ENCODE data around the gene POMGNT1.

POMGNT1 gene

DNA sequence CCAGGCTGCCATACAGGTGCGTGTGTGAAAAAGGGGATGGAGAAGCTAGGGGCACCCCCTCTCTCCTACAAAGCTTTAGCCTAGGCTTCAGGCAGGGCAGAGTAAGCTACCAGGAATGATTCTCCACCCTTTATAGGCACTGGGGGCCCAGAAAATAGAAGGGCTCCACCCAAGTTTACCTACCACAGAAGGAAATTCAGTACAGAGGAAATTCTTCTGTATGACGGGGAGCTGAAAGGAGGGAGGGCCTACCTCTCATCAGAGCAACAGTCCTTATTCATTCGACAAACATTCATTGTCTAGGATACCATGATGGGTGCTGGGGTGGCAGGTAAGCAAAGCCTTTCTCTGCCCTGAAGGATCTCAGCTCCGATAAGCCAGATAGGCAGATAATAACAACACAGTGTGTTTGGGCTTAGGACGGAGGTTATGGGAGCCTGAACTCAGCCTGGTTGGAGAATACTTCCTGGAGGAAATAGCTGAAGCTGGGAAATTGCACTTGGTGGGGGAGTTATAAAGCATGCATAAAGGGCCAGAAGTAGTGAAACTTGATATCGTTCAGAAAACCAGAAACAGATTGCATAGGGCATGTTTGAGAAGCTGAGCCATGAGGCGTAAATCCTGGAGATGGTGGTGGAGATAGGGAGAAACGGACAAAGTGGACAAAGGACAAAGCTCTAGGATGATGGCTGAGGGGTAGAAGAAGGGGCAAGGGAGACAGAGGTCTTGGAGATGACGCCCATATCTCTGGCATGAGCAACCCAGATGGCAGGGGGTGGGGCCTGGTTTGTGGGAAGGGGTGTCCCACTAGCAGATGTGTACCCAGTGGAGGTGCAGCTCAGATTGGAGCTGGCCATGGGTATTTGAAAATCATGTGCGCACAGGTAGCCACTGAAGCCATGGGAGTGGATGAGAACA lies 16.6 kb downstream of the POMGNT1 start:
- no peaks in the 10 kb centered on the region for H3K9me3 ChIP-seq (ENCODE audit: control insufficient read depth, insufficient read depth, low read depth, low read length)
- no peak overlapping the region for H3K27ac ChIP-seq (ENCODE audit: low read depth, low read length)
- no peaks in the 10 kb centered on the region for H3K36me3 ChIP-seq (ENCODE audit: control insufficient read depth, insufficient read depth, low read length)
- H3K4me3 ChIP-seq (ENCODE audit: low read depth, low read length), result no peak overlapping the region
- peaks cover 11% of the 10 kb centered on the region; the same call in 1 of the 2 replicates for H3K4me1 ChIP-seq (ENCODE audit: control insufficient read depth, insufficient read depth, low read length)
- H3K9ac ChIP-seq (ENCODE audit: low read length), result no peak overlapping the region
- H3K27me3 ChIP-seq (ENCODE audit: control insufficient read depth, insufficient read depth, low read length), result peaks cover 5% of the 10 kb centered on the region; the same call in 1 of the 2 replicates

DNA sequence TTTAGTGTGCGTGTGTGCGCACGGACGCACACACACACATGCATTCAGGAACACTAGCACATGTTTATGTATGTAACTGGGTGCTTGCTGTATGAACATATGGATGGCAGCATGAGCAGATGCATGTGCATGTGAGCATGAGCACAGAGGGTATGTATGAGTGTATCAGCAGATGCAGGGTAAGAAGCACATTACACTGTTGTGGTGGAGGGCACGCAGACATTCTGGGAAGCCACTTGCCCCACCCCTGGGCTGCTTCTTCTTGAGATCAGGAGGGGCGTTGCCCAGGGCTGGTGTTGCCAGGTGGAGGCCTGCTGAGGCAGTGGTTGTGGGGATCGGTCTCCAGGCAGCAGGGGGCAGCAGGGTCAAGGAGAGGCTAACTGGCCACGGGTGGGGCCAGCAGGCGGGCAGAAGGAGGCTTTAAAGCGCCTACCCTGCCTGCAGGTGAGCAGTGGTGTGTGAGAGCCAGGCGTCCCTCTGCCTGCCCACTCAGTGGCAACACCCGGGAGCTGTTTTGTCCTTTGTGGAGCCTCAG lies 18.1 kb downstream of the POMGNT1 start:
- Histone ChIP-seq H3K9ac (ENCODE audit: low read length) (no peak overlapping the region), H3K27me3 (ENCODE audit: control insufficient read depth, insufficient read depth, low read length) (peaks cover 5% of the 10 kb centered on the region; the same call in 1 of the 2 replicates), H3K4me1 (ENCODE audit: control insufficient read depth, insufficient read depth, low read length) (peaks cover 16% of the 10 kb centered on the region; the same call in 1 of the 2 replicates), H3K9me3 (ENCODE audit: control insufficient read depth, insufficient read depth, low read depth, low read length) (no peaks in the 10 kb centered on the region), H3K4me3 (ENCODE audit: low read depth, low read length) (no peak overlapping the region), H3K27ac (ENCODE audit: low read depth, low read length) (no peak overlapping the region), H3K36me3 (ENCODE audit: control insufficient read depth, insufficient read depth, low read length) (no peaks in the 10 kb centered on the region)

DNA sequence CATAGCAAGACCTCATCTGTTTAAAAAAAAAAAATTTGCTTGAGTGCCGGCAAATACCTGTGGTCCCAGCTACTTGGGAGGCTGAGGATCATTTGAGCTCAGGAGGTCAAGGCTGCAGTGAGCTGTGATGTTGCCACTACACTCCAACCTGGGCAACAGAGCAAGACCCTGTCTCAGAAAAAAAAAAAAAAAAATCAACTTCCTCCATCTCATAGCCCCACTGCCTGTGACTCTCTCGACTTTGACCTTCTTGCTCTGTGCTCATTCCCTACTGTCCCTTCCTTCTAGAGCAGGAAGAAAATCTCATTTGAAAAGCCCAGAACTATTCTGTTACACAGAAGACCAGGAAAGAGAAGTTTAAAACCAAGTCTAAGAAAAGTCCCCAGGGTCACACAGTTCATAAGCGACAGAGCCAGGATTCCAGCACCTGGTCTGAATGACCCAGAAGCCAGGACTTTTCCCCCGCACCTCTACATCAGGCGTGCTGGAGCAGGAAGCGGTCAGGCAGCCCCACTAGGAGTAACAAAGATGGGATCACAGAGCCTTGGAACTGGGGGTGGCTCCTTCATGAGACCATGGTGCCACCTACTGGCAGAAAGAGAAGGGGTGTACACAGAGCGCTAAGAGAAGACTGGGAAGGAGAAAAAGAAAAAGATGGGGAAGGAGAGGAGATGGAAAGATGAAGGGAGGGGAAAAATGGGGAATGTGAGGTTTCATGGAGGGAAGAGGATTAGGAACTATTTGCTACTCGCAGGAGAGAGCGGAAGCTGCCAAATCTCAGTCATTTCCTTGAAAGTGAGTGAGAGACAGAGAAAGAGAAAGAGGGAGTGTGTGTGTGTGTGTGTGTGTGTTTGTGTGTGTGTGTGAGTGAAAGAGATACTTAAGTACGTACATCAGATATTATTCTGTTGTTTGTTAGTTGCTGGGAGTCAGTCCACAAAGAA lies 18.8 kb downstream of the POMGNT1 start:
- H3K9me3 ChIP-seq (ENCODE audit: control insufficient read depth, insufficient read depth, low read depth, low read length), result no peaks in the 10 kb centered on the region
- H3K4me1 ChIP-seq (ENCODE audit: control insufficient read depth, insufficient read depth, low read length), result peaks cover 23% of the 10 kb centered on the region
- no peak overlapping the region for H3K4me3 ChIP-seq (ENCODE audit: low read depth, low read length)
- no peaks in the 10 kb centered on the region for H3K36me3 ChIP-seq (ENCODE audit: control insufficient read depth, insufficient read depth, low read length)
- H3K27me3 ChIP-seq (ENCODE audit: control insufficient read depth, insufficient read depth, low read length), result peaks cover 5% of the 10 kb centered on the region; the same call in 1 of the 2 replicates
- H3K9ac ChIP-seq (ENCODE audit: low read length), result no peak overlapping the region
- no peak overlapping the region for H3K27ac ChIP-seq (ENCODE audit: low read depth, low read length)

DNA sequence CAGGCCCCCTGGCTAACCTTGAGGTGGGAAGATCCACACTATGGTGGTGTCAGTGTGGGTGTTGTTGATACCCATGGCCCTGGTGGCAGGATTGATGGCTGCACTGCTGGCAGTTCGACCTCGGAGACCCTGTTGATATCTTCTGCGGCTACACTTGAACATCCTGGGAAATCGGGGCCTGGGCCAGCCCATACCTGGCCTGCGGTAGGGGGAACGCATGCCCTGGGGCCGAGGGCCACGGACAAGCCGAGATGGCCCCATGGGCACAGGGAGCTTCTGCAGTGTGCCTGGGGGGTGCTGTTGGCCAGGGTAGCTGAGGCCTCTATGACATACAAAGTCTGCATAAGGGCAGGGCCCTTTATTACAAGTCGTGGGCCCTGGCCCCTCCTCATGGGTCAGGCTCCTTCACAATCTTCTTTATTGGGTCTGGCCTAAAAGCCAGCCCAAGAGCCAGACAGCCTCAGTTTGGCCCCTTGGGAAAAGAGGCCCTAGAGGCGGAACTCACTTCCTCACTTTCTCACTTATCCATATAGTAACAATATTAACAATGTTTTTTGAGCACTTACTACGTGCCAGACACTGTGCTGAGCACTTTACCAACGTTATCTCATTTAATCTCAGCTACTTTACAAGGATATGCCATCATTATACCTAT lies 21.9 kb downstream of the POMGNT1 start, which contains the start of gene P3R3URF:
Gene P3R3URF, minus strand, starts transcription at position 278 of the 655 bp plus-strand sequence. Its CDS starts 17 bp downstream, at position 261.
- Histone ChIP-seq H3K4me3 (ENCODE audit: low read depth, low read length) (no peak within 1 kb of the TSS), H3K27ac (ENCODE audit: low read depth, low read length) (no peak within 1 kb of the TSS), H3K4me1 (ENCODE audit: control insufficient read depth, insufficient read depth, low read length) (peaks cover 39% of the 10 kb centered on the region), H3K36me3 (ENCODE audit: control insufficient read depth, insufficient read depth, low read length) (no peaks in the 10 kb centered on the region), H3K9me3 (ENCODE audit: control insufficient read depth, insufficient read depth, low read depth, low read length) (no peaks in the 10 kb centered on the region), H3K27me3 (ENCODE audit: control insufficient read depth, insufficient read depth, low read length) (peaks cover 3% of the 10 kb centered on the region; the same call in 1 of the 2 replicates), H3K9ac (ENCODE audit: low read length) (no peak within 1 kb of the TSS)

DNA sequence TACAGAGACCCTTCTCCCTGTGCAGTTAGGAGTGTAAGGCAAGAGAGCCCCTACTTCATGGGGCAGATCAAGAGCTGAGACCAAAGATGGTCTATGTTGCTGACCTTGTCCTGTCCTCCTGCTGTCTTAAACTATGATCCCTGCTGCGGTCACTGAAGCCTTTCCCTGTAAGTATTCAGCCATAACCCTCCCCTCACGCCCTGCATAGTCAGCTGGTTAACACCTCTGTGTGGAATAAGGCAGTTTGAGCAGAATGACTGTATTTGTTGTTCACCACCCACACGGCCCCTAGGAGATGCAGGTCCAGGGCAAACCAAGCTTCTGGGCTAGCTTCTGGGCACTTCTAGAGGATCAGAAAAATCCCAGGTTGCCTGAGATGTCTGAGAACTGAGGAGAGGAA lies 23.0 kb downstream of the POMGNT1 start:
- Histone ChIP-seq H3K4me3 (ENCODE audit: low read depth, low read length) (no peak overlapping the region), H3K9ac (ENCODE audit: low read length) (no peak overlapping the region), H3K9me3 (ENCODE audit: control insufficient read depth, insufficient read depth, low read depth, low read length) (no peaks in the 10 kb centered on the region), H3K27ac (ENCODE audit: low read depth, low read length) (no peak overlapping the region), H3K36me3 (ENCODE audit: control insufficient read depth, insufficient read depth, low read length) (no peaks in the 10 kb centered on the region), H3K27me3 (ENCODE audit: control insufficient read depth, insufficient read depth, low read length) (no peaks in the 10 kb centered on the region), H3K4me1 (ENCODE audit: control insufficient read depth, insufficient read depth, low read length) (peaks cover 42% of the 10 kb centered on the region)

DNA sequence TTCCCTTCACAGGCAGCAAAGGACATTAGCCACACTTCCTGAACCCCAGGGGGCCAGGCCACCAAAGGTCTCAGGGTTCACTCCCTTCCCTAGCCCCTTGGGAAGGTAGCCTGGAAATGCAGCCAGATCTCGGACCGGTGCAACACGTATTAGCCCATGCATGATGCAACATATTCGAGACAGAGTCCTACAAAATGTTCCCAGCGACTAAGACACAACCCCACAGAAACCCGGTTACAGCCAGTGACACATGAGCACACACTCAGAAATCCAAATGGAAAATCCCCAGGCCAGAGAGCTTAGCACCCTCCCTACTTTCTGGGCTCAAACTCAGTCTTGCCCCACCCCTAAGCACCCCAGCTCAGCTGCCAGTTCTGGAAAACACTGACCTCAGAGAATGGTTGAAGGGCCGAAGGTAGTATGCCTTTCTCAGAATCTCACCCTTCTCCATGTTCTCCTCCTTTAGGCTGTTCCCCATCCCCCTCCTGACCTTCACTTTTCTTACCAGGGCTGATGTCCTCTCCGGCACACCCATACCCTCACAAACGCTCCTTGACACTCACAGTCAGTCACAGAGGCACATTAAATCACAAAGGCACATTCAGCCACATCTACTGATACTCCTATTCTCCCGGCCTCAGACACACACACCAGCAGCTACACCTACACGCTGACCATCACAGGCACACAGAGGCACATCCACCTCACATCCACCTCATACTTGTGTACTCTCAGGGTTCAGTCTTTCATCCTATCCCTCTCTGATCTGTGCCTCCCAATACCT lies 23.6 kb downstream of the POMGNT1 start, which contains the start of gene TSPAN1:
Gene TSPAN1, plus strand, starts transcription at position 640 of the 784 bp plus-strand sequence. CDS start 6,021 bp downstream, outside the sequence.
- no peak within 1 kb of the TSS for H3K27ac ChIP-seq (ENCODE audit: low read depth, low read length)
- no peaks in the 10 kb centered on the region for H3K9me3 ChIP-seq (ENCODE audit: control insufficient read depth, insufficient read depth, low read depth, low read length)
- H3K36me3 ChIP-seq (ENCODE audit: control insufficient read depth, insufficient read depth, low read length), result no peaks in the 10 kb centered on the region
- no peak within 1 kb of the TSS for H3K9ac ChIP-seq (ENCODE audit: low read length)
- H3K4me3 ChIP-seq (ENCODE audit: low read depth, low read length), result no peak within 1 kb of the TSS
- peaks cover 39% of the 10 kb centered on the region for H3K4me1 ChIP-seq (ENCODE audit: control insufficient read depth, insufficient read depth, low read length)
- H3K27me3 ChIP-seq (ENCODE audit: control insufficient read depth, insufficient read depth, low read length), result no peaks in the 10 kb centered on the region

DNA sequence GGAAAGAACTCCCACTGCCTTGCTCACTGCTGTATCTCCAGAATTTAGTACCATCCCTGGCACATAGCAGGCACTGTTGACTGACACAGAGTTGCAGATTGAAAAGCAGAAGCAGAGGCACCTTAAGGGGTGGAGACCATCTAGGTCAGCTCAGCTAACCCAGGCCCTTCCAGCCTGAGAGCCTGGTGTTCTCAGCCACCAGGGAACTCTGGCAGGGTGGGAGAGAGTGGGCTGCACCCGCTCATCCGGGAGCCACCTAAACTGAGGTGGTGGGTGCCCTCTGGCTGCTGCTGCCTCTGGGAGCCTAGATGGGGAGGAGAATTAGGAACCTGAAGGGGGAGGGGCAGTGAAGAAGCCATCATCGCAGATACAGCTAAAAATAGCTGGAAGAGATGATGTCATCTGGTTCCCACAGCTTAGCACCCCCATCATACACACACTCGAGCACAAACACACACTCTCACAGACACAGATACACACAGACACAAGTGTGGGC lies 24.8 kb downstream of the POMGNT1 start:
- Histone ChIP-seq H3K27ac (ENCODE audit: low read depth, low read length) (no peak overlapping the region), H3K27me3 (ENCODE audit: control insufficient read depth, insufficient read depth, low read length) (no peaks in the 10 kb centered on the region), H3K9ac (ENCODE audit: low read length) (no peak overlapping the region), H3K4me3 (ENCODE audit: low read depth, low read length) (no peak overlapping the region), H3K4me1 (ENCODE audit: control insufficient read depth, insufficient read depth, low read length) (peaks cover 36% of the 10 kb centered on the region), H3K36me3 (ENCODE audit: control insufficient read depth, insufficient read depth, low read length) (no peaks in the 10 kb centered on the region), H3K9me3 (ENCODE audit: control insufficient read depth, insufficient read depth, low read depth, low read length) (no peaks in the 10 kb centered on the region)

DNA sequence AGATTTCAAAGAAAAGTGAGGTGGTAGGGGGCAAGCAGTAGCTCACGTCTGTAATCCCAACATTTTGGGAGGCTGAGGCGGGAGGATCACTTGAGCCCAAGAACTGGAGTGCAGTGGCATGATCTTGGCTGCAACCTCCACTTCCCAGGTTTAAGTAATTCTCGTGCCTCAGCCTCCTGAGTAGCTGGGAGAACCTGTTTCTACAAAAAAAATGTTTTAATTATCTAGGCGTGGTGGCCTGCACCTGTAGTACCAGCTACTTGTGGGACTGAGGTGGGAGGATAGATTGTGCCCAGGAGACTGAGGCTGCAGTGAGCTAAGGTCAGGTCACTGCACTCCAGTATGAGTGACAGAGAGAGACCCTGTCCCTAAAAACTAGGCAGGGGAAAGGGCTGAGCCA lies 25.9 kb downstream of the POMGNT1 start:
- peaks cover 36% of the 10 kb centered on the region for H3K4me1 ChIP-seq (ENCODE audit: control insufficient read depth, insufficient read depth, low read length)
- no peak overlapping the region for H3K9ac ChIP-seq (ENCODE audit: low read length)
- H3K36me3 ChIP-seq (ENCODE audit: control insufficient read depth, insufficient read depth, low read length), result no peaks in the 10 kb centered on the region
- H3K27ac ChIP-seq (ENCODE audit: low read depth, low read length), result no peak overlapping the region
- H3K9me3 ChIP-seq (ENCODE audit: control insufficient read depth, insufficient read depth, low read depth, low read length), result no peaks in the 10 kb centered on the region
- H3K4me3 ChIP-seq (ENCODE audit: low read depth, low read length), result no peak overlapping the region
- no peaks in the 10 kb centered on the region for H3K27me3 ChIP-seq (ENCODE audit: control insufficient read depth, insufficient read depth, low read length)

DNA sequence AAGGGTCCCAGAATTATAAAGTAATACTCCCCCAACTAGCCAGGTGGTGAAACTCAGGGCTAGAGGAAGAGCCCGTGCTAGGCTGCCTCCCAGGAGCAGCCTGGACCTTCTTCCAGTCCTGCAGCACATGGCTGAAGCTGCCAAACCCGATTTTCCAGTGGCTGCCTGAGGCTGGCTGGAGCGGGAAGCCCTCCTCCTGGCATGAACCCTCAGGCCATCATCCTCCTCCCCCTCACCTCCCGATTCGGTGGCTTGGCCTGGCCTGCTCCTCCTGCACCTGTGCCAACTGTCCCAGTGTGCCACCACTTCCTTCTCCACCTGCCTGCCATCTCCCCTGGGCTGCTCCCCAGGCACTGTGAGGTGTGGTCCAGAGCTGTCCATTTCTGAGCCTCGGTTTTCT lies 26.4 kb downstream of the POMGNT1 start:
- Histone ChIP-seq H3K9ac (ENCODE audit: low read length) (no peak overlapping the region), H3K4me1 (ENCODE audit: control insufficient read depth, insufficient read depth, low read length) (peaks cover 36% of the 10 kb centered on the region), H3K27ac (ENCODE audit: low read depth, low read length) (no peak overlapping the region), H3K4me3 (ENCODE audit: low read depth, low read length) (no peak overlapping the region), H3K36me3 (ENCODE audit: control insufficient read depth, insufficient read depth, low read length) (no peaks in the 10 kb centered on the region), H3K9me3 (ENCODE audit: control insufficient read depth, insufficient read depth, low read depth, low read length) (no peaks in the 10 kb centered on the region), H3K27me3 (ENCODE audit: control insufficient read depth, insufficient read depth, low read length) (no peaks in the 10 kb centered on the region; the same call in 1 of the 2 replicates)
